Activated CD4-positive, alpha-beta T cell treated with anti-CD3 and anti-CD28 coated beads for 4 hours (primary cell): ENCODE data around the gene SEL1L.
"Not testable (repeated sequence)": the region's sequence is repeated elsewhere in the genome, so short reads cannot be mapped to it uniquely, and the experiment has no call there.

ENCODE experiments used
- DNase-seq, 2 donors: peaks; one replicate each; pipeline ENCODE4 v3.0.0-alpha.2; 2020

The SEL1L gene

GRCh38 chr14:81473456-81474147 lies 60.1 kb downstream of the SEL1L start:
- DNase-seq = no peak

- DNase-seq = no peak
These were observed 61.4 kb downstream of the SEL1L start for GRCh38 chr14:81472096-81472800.

- no peak for DNase-seq
These were observed 62.6 kb downstream of the SEL1L start for GRCh38 chr14:81471062-81471461.

- not testable (repeated sequence) for DNase-seq
These were observed 63.2 kb downstream of the SEL1L start for GRCh38 chr14:81470557-81470826.

GRCh38 chr14:81466854-81467253 lies 66.8 kb downstream of the SEL1L start:
- DNase-seq = no peak

- DNase-seq = no peak
These were observed 68.0 kb downstream of the SEL1L start for GRCh38 chr14:81465507-81466228.

- not testable (repeated sequence) for DNase-seq
These were observed 68.7 kb downstream of the SEL1L start for GRCh38 chr14:81465003-81465392.

- peak; percentile 45 to 72 for DNase-seq
These were observed 69.2 kb downstream of the SEL1L start for GRCh38 chr14:81464253-81465002.

- DNase-seq = not testable (repeated sequence)
These were observed 71.3 kb downstream of the SEL1L start for GRCh38 chr14:81462356-81462755.

GRCh38 chr14:81459912-81460311 lies 73.7 kb downstream of the SEL1L start:
- no peak for DNase-seq

GRCh38 chr14:81458352-81458751 lies 75.3 kb downstream of the SEL1L start:
- no peak for DNase-seq

- no peak for DNase-seq
These were observed 78.3 kb downstream of the SEL1L start for GRCh38 chr14:81455390-81455789.

- DNase-seq = no peak
These were observed 79.0 kb downstream of the SEL1L start for GRCh38 chr14:81454572-81455218.

GRCh38 chr14:81453166-81453766 lies 80.4 kb downstream of the SEL1L start:
- DNase-seq = peak; percentile 31 to 47

- DNase-seq = no peak
These were observed 81.1 kb downstream of the SEL1L start for GRCh38 chr14:81452341-81453133.

- DNase-seq = no peak
These were observed 82.7 kb downstream of the SEL1L start for GRCh38 chr14:81450976-81451375.

- DNase-seq = no peak
These were observed 83.5 kb downstream of the SEL1L start for GRCh38 chr14:81450100-81450531.

- DNase-seq = no peak
These were observed 84.1 kb downstream of the SEL1L start for GRCh38 chr14:81449576-81449975.

- no peak for DNase-seq
These were observed 84.5 kb downstream of the SEL1L start for GRCh38 chr14:81449114-81449513.

- DNase-seq = no peak
These were observed 86.5 kb downstream of the SEL1L start for GRCh38 chr14:81447021-81447764.
